GM15510 (cell line): ENCODE measurements around the gene PARD3.

ENCODE experiments used
- POLR2A ChIP-seq: IDR thresholded peaks from 3 replicates; pipeline ENCODE4 v1.6.1; 2011; ENCODE audit warnings: borderline replicate concordance; ENCODE audit not compliant: insufficient read length; ENCODE audit errors: extremely low read depth

The PARD3 gene

GRCh38 chr10:34687434-34688210 lies 127.5 kb downstream of the PARD3 start:
- TF ChIP-seq POLR2A, result no peak

GRCh38 chr10:34682580-34682979 lies 132.5 kb downstream of the PARD3 start:
- TF ChIP-seq POLR2A, result no peak

GRCh38 chr10:34681933-34682332 lies 133.2 kb downstream of the PARD3 start:
- TF ChIP-seq POLR2A, result no peak

- no peak for TF ChIP-seq POLR2A
Measured at GRCh38 chr10:34679177-34679576, 135.9 kb downstream of the PARD3 start.

GRCh38 chr10:34677591-34677990 lies 137.5 kb downstream of the PARD3 start:
- no peak for TF ChIP-seq POLR2A

- TF ChIP-seq POLR2A, result no peak
Measured at GRCh38 chr10:34677132-34677531, 138.0 kb downstream of the PARD3 start.

- TF ChIP-seq POLR2A, result no peak
Measured at GRCh38 chr10:34674176-34674575, 140.9 kb downstream of the PARD3 start.

- no peak for TF ChIP-seq POLR2A
Measured at GRCh38 chr10:34670081-34670480, 145.0 kb downstream of the PARD3 start.

GRCh38 chr10:34669079-34669478 lies 146.0 kb downstream of the PARD3 start:
- no peak for TF ChIP-seq POLR2A

GRCh38 chr10:34667177-34667576 lies 147.9 kb downstream of the PARD3 start:
- TF ChIP-seq POLR2A, result no peak

GRCh38 chr10:34666008-34666704 lies 148.9 kb downstream of the PARD3 start:
- TF ChIP-seq POLR2A, result no peak

GRCh38 chr10:34664706-34665105 lies 150.4 kb downstream of the PARD3 start:
- TF ChIP-seq POLR2A, result no peak

- TF ChIP-seq POLR2A, result no peak
Measured at GRCh38 chr10:34661580-34661979, 153.5 kb downstream of the PARD3 start.

- TF ChIP-seq POLR2A, result no peak
Measured at GRCh38 chr10:34658934-34659333, 156.2 kb downstream of the PARD3 start.

- TF ChIP-seq POLR2A, result no peak
Measured at GRCh38 chr10:34656661-34657060, 158.4 kb downstream of the PARD3 start.
